ENCODE measurements around the gene NUMB.

- TF ChIP-seq CTCF (IDR thresholded peaks at IDR 0.05) (no peak), POLR2A (IDR thresholded peaks at IDR 0.05) (no peak)
Measured at GRCh38 chr14:73250781-73251500, 207.4 kb downstream of the NUMB start.
